ENCODE results near the gene ADSS1. TPM values are rescaled to one million over a fixed set of nuclear protein-coding genes. Genes with fewer than 3 reads are reported as not detected.
"Not testable (repeated sequence)": the region's sequence is repeated elsewhere in the genome, so short reads cannot be mapped to it uniquely, and the experiment has no call there.

Gene ADSS1
- total RNA-seq, 3 donors from 2014 or later, result 0.66 to 1.2 (median 0.69) TPM

GRCh38 chr14:104747876-104748275 is 23.8 kb downstream of the ADSS1 start:
- H3K36me3 Mint-ChIP-seq (ENCODE audit: insufficient read depth), result no peaks in the 10 kb centered on the region
- H3K9me3 Mint-ChIP-seq, result no peaks in the 10 kb centered on the region
- no peaks in the 10 kb centered on the region for H3K27me3 Mint-ChIP-seq (ENCODE audit: low read depth)
- no peak overlapping the region for H3K4me3 Mint-ChIP-seq
- peaks cover 9% of the 10 kb centered on the region for H3K4me1 Mint-ChIP-seq (ENCODE audit: low read depth)
- DNase-seq (no peak), ATAC-seq (no peak)

GRCh38 chr14:104749111-104749649 is 25.2 kb downstream of the ADSS1 start:
- H3K4me3 Mint-ChIP-seq, result no peak overlapping the region
- no peak for DNase-seq
- no peaks in the 10 kb centered on the region for H3K27me3 Mint-ChIP-seq (ENCODE audit: low read depth)
- no peak for ATAC-seq
- no peaks in the 10 kb centered on the region for H3K36me3 Mint-ChIP-seq (ENCODE audit: insufficient read depth)
- H3K9me3 Mint-ChIP-seq, result no peaks in the 10 kb centered on the region
- H3K4me1 Mint-ChIP-seq (ENCODE audit: low read depth), result peaks cover 16% of the 10 kb centered on the region

GRCh38 chr14:104750056-104750752 is 26.2 kb downstream of the ADSS1 start:
- H3K9me3 Mint-ChIP-seq, result no peaks in the 10 kb centered on the region
- H3K36me3 Mint-ChIP-seq (ENCODE audit: insufficient read depth), result peaks cover 4% of the 10 kb centered on the region
- peaks cover 25% of the 10 kb centered on the region for H3K4me1 Mint-ChIP-seq (ENCODE audit: low read depth)
- no peak overlapping the region for H3K4me3 Mint-ChIP-seq
- DNase-seq (no peak), ATAC-seq (no peak)
- no peaks in the 10 kb centered on the region for H3K27me3 Mint-ChIP-seq (ENCODE audit: low read depth)

- not testable (repeated sequence) for H3K27me3 Mint-ChIP-seq (ENCODE audit: low read depth); DNase-seq; ATAC-seq; H3K9me3 Mint-ChIP-seq; H3K36me3 Mint-ChIP-seq (ENCODE audit: insufficient read depth)
- peaks cover 25% of the 10 kb centered on the region for H3K4me1 Mint-ChIP-seq (ENCODE audit: low read depth)
- H3K4me3 Mint-ChIP-seq, result peak overlapping the region; percentile 29
These were observed 26.7 kb downstream of the ADSS1 start for GRCh38 chr14:104750753-104751057.

GRCh38 chr14:104751539-104752422 is 27.8 kb downstream of the ADSS1 start:
- peak; percentile 0 to 1 for ATAC-seq
- Mint-ChIP-seq H3K36me3 (ENCODE audit: insufficient read depth) (peaks cover 9% of the 10 kb centered on the region), H3K27me3 (ENCODE audit: low read depth) (no peaks in the 10 kb centered on the region), H3K9me3 (no peaks in the 10 kb centered on the region), H3K4me3 (peak overlapping the region; percentile 87), H3K4me1 (ENCODE audit: low read depth) (peaks cover 27% of the 10 kb centered on the region)
- peak; percentile 15 for DNase-seq

- ATAC-seq (no peak), DNase-seq (no peak)
- H3K9me3 Mint-ChIP-seq, result no peaks in the 10 kb centered on the region
- H3K36me3 Mint-ChIP-seq (ENCODE audit: insufficient read depth), result peaks cover 11% of the 10 kb centered on the region
- H3K4me3 Mint-ChIP-seq, result peak overlapping the region; percentile 87
- H3K27me3 Mint-ChIP-seq (ENCODE audit: low read depth), result no peaks in the 10 kb centered on the region
- H3K4me1 Mint-ChIP-seq (ENCODE audit: low read depth), result peaks cover 32% of the 10 kb centered on the region
These were observed 28.4 kb downstream of the ADSS1 start for GRCh38 chr14:104752423-104752734.

GRCh38 chr14:104752735-104753527 is 28.9 kb downstream of the ADSS1 start, which contains the start of gene SIVA1:
TSS of gene SIVA1 (plus strand) at chr14:104753147. CDS start at chr14:104753202, 55 bp downstream.
- DNase-seq (peak; percentile 99), ATAC-seq (peak; percentile 91 to 93)
- Mint-ChIP-seq H3K4me3 (peak within 1 kb of the TSS; percentile 87), H3K27me3 (ENCODE audit: low read depth) (no peaks in the 10 kb centered on the region), H3K4me1 (ENCODE audit: low read depth) (peaks cover 32% of the 10 kb centered on the region), H3K36me3 (ENCODE audit: insufficient read depth) (peaks cover 11% of the 10 kb centered on the region), H3K9me3 (no peaks in the 10 kb centered on the region)

GRCh38 chr14:104753528-104754212 is 29.6 kb downstream of the ADSS1 start:
- peaks cover 32% of the 10 kb centered on the region for H3K4me1 Mint-ChIP-seq (ENCODE audit: low read depth)
- no peaks in the 10 kb centered on the region for H3K27me3 Mint-ChIP-seq (ENCODE audit: low read depth)
- H3K9me3 Mint-ChIP-seq, result no peaks in the 10 kb centered on the region
- ATAC-seq (no peak), DNase-seq (no peak)
- peaks cover 11% of the 10 kb centered on the region for H3K36me3 Mint-ChIP-seq (ENCODE audit: insufficient read depth)
- H3K4me3 Mint-ChIP-seq, result peak overlapping the region; percentile 87

GRCh38 chr14:104754213-104754851 is 30.3 kb downstream of the ADSS1 start:
- ATAC-seq (no peak), DNase-seq (no peak)
- no peaks in the 10 kb centered on the region for H3K9me3 Mint-ChIP-seq
- peaks cover 32% of the 10 kb centered on the region for H3K4me1 Mint-ChIP-seq (ENCODE audit: low read depth)
- peaks cover 14% of the 10 kb centered on the region for H3K36me3 Mint-ChIP-seq (ENCODE audit: insufficient read depth)
- no peaks in the 10 kb centered on the region for H3K27me3 Mint-ChIP-seq (ENCODE audit: low read depth)
- H3K4me3 Mint-ChIP-seq, result peak overlapping the region; percentile 87

GRCh38 chr14:104755621-104756020 is 31.6 kb downstream of the ADSS1 start:
- Mint-ChIP-seq H3K4me1 (ENCODE audit: low read depth) (peaks cover 32% of the 10 kb centered on the region), H3K36me3 (ENCODE audit: insufficient read depth) (peaks cover 20% of the 10 kb centered on the region), H3K4me3 (no peak overlapping the region), H3K27me3 (ENCODE audit: low read depth) (no peaks in the 10 kb centered on the region), H3K9me3 (no peaks in the 10 kb centered on the region)
- ATAC-seq, result no peak
- no peak for DNase-seq

- Mint-ChIP-seq H3K4me3 (no peak overlapping the region), H3K9me3 (no peaks in the 10 kb centered on the region), H3K27me3 (ENCODE audit: low read depth) (no peaks in the 10 kb centered on the region), H3K4me1 (ENCODE audit: low read depth) (peaks cover 30% of the 10 kb centered on the region), H3K36me3 (ENCODE audit: insufficient read depth) (peaks cover 26% of the 10 kb centered on the region)
- no peak for ATAC-seq
- no peak for DNase-seq
These were observed 32.6 kb downstream of the ADSS1 start for GRCh38 chr14:104756477-104757237.

- H3K4me3 Mint-ChIP-seq, result no peak overlapping the region
- H3K27me3 Mint-ChIP-seq (ENCODE audit: low read depth), result no peaks in the 10 kb centered on the region
- DNase-seq, result no peak
- ATAC-seq, result no peak
- H3K9me3 Mint-ChIP-seq, result no peaks in the 10 kb centered on the region
- H3K36me3 Mint-ChIP-seq (ENCODE audit: insufficient read depth), result peaks cover 29% of the 10 kb centered on the region
- peaks cover 30% of the 10 kb centered on the region for H3K4me1 Mint-ChIP-seq (ENCODE audit: low read depth)
These were observed 33.2 kb downstream of the ADSS1 start for GRCh38 chr14:104757238-104757585.

Measured in activated T-cell treated with anti-CD3 and anti-CD28 coated beads, Interleukin-2, amount 50 U/mL, for 4 hours (primary cell).